NB4 (cell line): ENCODE data around the gene TMOD1.

Source experiments
- DNase-seq: peaks from one replicate; pipeline ENCODE4 v3.0.0; 2010; ENCODE audit warnings: low read depth
- H3K4me3 ChIP-seq: one replicate; pipeline ENCODE4 v1.5.1; 2011; ENCODE audit warnings: mild to moderate bottlenecking, low read depth, low read length, moderate library complexity
- MYC ChIP-seq: IDR thresholded peaks from 2 replicates; pipeline ENCODE4 v1.6.1; 2011; ENCODE audit warnings: low read depth, low read length
- POLR2A ChIP-seq: IDR thresholded peaks from 2 replicates; pipeline ENCODE4 v1.6.1; 2011; ENCODE audit warnings: mild to moderate bottlenecking; ENCODE audit not compliant: insufficient read length; ENCODE audit errors: extremely low read depth
- TF ChIP-seq, protein P1 (sequence below): IDR thresholded peaks from 2 replicates; pipeline ENCODE4 v1.6.1; 2011; ENCODE audit warnings: low read depth, low read length
- TF ChIP-seq, protein P2 (sequence below): IDR thresholded peaks from one replicate; pipeline ENCODE4 v1.5.1; 2012; ENCODE audit warnings: low read depth, low read length

TMOD1 gene

DNA sequence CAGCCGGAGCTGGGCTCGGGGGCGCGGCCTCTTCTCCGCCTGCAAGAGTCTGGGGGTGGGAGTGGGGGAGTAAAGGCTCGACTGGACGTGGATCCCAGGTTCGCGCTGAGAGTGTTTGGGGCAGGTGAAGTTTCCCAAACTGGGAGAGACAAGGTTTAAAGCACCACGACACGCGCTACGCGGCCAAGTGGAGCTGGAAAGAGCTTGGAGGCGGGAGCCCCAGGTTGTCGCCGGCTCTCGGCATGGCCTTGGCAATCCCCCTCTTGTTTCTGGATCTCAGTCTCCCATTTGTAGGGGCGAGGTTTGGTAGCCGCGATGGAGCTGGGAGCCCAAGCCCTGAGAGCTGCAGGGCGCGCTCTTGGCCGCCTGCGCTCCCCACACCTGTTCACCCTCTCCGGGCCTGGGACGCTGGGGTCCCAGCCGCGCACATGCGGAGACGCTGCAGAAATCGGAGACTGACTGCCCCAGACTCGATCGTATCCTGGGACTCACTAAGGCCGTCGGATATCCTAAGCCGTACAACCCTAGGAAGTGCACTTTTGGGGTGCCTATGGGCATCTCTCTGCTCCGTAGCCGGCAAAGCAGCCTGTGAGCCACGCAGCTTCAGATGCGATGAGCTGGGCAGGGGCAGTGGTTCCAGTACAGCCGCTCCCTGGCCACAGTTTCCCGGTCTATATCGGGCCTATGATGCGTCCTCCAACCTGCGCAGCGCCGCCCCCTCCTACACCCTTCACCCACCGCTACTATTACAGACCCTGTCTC, 937 bp downstream of the TMOD1 start:
- no peak overlapping the region for H3K4me3 ChIP-seq
- no peak for TF ChIP-seq MYC
- no peak for DNase-seq

DNA sequence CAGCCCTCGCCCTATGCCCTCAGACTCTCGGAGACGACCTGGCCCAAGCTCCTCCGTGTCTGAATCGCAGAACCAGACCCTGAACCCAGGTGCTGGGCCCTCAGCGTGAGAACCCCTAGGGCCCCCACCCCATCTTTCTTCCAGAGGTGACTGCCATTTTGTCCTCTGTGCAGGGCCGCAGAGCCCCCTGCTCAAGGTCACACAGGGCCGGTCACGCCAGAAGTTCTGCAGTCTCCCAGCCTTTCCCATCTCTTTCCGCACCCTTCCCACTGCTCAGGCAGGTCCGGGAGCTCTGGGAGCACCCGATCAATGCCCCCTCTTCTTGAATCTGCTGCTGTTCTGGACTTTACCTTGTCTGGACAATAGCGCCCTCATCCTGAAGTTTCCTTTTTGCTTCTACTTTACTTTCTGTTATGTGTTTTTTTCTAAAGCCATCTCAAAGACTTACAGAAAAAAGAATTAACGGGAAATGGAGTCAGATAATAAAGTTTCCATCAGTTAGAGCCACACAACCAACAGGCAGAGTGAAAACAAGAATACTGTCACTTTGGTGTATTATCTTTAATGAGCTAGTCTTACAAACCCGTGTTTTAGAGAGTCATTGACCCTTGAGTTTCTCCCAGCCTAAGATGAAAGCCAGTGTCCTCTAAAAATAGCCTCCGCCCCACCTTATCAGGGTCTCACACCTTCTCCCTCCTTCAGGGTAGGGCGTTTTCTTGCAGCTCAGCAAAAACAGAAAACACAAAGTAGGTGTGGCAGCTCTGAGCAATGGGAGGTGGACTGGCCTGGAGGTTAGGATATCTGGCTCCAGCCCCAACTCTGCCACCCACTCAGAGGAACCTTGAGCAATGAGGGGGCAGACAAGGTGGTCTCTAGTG, 1.8 kb downstream of the TMOD1 start:
- no peak overlapping the region for H3K4me3 ChIP-seq

DNA sequence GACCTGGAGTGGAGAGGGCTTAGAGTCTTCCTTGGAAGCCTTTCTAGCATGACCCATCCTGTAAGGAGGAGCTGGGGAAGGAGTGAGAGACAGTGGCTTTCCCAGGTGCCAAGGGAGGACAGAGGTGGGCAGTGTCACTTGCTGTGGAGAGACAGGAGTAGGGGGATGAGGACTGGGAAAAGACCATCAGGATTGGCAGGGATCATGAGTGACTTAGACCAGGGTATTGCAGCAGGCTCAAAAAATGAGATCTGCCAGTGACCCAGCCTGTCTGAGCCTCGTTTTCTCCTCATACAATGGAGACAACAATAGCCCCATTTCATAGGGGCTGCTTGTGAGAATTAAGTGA, 2.4 kb downstream of the TMOD1 start:
- no peak for DNase-seq
- TF ChIP-seq, protein P1, sequence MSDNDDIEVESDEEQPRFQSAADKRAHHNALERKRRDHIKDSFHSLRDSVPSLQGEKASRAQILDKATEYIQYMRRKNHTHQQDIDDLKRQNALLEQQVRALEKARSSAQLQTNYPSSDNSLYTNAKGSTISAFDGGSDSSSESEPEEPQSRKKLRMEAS = no peak
- TF ChIP-seq, protein P2, sequence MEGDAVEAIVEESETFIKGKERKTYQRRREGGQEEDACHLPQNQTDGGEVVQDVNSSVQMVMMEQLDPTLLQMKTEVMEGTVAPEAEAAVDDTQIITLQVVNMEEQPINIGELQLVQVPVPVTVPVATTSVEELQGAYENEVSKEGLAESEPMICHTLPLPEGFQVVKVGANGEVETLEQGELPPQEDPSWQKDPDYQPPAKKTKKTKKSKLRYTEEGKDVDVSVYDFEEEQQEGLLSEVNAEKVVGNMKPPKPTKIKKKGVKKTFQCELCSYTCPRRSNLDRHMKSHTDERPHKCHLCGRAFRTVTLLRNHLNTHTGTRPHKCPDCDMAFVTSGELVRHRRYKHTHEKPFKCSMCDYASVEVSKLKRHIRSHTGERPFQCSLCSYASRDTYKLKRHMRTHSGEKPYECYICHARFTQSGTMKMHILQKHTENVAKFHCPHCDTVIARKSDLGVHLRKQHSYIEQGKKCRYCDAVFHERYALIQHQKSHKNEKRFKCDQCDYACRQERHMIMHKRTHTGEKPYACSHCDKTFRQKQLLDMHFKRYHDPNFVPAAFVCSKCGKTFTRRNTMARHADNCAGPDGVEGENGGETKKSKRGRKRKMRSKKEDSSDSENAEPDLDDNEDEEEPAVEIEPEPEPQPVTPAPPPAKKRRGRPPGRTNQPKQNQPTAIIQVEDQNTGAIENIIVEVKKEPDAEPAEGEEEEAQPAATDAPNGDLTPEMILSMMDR = no peak
- TF ChIP-seq MYC (no peak), POLR2A (no peak)
- H3K4me3 ChIP-seq = no peak overlapping the region

More for the DNA sequence above, 1.8 kb downstream of the TMOD1 start:
- TF ChIP-seq MYC = no peak
- TF ChIP-seq, protein P1 = no peak
- no peak for TF ChIP-seq POLR2A
- TF ChIP-seq, protein P2 = no peak
- DNase-seq = no peak

DNA sequence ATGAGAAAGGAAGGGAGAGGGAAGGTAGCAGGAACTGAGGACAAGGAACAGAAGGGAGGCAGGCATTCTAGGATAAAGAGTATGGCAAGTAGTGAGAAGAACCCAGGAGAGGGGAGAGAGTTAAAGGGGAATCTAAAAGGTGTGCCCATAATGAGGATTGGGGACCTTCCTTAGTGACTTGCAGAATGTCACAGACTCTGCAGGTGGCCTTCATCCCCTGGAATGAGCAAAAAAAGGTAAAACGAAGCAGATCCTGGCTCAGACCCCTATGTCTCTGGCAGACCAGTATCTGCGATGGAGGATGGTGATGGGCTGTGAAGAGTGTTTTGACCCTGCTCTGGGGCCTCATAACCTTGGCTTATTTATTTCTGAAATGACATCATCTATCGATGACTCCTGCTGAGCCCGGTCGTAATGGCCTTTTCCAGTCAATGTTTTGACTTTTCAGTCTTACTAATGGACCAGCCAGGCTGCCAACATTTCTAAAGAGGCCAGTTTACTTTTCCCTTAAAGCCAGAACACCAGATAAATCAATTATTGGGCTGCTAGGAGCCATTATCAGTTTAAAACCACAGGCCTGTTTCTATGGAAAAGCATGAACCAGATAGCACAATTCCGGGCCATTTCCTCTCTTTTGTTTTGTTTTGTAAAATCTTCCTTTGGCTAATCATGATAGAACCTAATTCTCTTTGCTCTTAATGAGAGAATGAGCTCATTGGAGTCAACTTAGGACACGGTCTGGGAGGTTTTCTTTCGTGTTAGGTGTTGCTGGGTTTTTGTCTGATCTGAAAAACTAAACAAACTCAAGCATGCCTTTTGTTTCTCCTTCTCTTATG, 3.1 kb downstream of the TMOD1 start:
- no peak overlapping the region for H3K4me3 ChIP-seq
- no peak for DNase-seq
- TF ChIP-seq MYC (no peak), POLR2A (no peak)
- TF ChIP-seq, protein P1 = no peak
- TF ChIP-seq, protein P2 = no peak

DNA sequence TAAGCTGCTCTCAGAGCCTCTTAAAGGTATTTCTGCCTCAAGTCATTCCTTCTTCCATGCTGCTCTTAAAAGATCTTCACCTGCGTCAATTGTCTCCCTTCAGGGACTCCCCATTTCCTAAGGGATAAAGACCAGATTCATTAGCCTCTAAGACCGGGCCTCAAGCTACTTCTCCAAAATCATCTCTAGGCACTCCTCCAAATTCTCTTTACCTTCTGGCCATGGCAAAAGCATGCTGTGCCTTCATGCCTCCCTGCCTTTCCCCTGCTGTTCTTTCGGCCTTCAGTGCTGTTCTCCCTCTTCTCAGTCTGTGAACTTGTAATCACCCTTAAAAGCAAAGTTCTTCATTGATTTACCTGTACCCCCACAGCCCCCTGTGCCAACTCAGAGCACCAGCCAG, 4.4 kb downstream of the TMOD1 start:
- TF ChIP-seq, protein P1 = no peak
- TF ChIP-seq, protein P2 = no peak
- TF ChIP-seq MYC = no peak
- TF ChIP-seq POLR2A = no peak
- no peak overlapping the region for H3K4me3 ChIP-seq
- no peak for DNase-seq

DNA sequence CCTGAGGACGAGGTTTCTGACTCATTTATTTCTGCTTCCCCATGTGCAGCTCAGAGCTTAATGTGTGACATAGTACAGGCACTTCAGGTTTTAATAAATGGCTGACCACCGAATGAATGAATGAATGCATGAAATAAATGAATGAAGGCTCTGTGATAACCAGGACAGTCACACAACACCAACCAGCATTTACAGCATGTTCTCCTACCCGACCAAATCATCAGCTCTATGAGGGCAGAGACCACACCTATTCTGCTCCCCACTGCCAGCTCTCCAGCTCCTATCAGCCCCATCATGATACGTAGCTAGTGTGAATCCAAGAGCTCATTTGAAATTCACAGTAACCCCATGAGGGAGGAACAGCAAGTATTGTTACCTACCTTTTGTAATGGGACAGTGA, 4.8 kb downstream of the TMOD1 start:
- H3K4me3 ChIP-seq = no peak overlapping the region
- no peak for TF ChIP-seq POLR2A
- TF ChIP-seq, protein P2 = no peak
- TF ChIP-seq, protein P1 = no peak
- TF ChIP-seq MYC = no peak
- DNase-seq = no peak
